ENCODE results near the gene CLASP1. TPM values are rescaled to one million over a fixed set of nuclear protein-coding genes. Genes with fewer than 3 reads are reported as not detected.

The CLASP1 gene
- total RNA-seq, 1 donor from 2014 or later: 110 TPM

GRCh38 chr2:121362226-121362625, 287.0 kb downstream of the CLASP1 start:
- H3K27ac ChIP-seq: no peak overlapping the region
- Mint-ChIP-seq H3K36me3 (peaks cover 20% of the 10 kb centered on the region), H3K9me3 (no peaks in the 10 kb centered on the region), H3K27me3 (ENCODE audit: insufficient read depth, low read depth) (peaks cover 2% of the 10 kb centered on the region), H3K27ac (no peak overlapping the region), H3K4me3 (no peak overlapping the region), H3K4me1 (no peaks in the 10 kb centered on the region)
- no peak overlapping the region for H3K4me2 ChIP-seq
- H3K4me1 ChIP-seq: no peaks in the 10 kb centered on the region
- no peaks in the 10 kb centered on the region for H3F3A ChIP-seq (ENCODE audit: low read depth)
- DNase-seq (ENCODE audit: low spot score): no peak
- no peak overlapping the region for H3K9ac ChIP-seq
- H3K27me3 ChIP-seq: no peaks in the 10 kb centered on the region
- H3K36me3 ChIP-seq: no peaks in the 10 kb centered on the region
- H3K9me3 ChIP-seq (ENCODE audit: low read depth): no peaks in the 10 kb centered on the region
- H3K79me2 ChIP-seq (ENCODE audit: low read depth): no peaks in the 10 kb centered on the region
- H4K20me1 ChIP-seq (ENCODE audit: low read depth): no peaks in the 10 kb centered on the region
- H2AFZ ChIP-seq (replicated peaks): no peak overlapping the region
- H3K4me3 ChIP-seq: no peak overlapping the region
- TF ChIP-seq EZH2phosphoT487 (IDR thresholded peaks at IDR 0.05) (no peak), CTCF (IDR thresholded peaks at IDR 0.05) (no peak), EZH2 (IDR thresholded peaks at IDR 0.05) (no peak)

GRCh38 chr2:121360566-121361300, 288.5 kb downstream of the CLASP1 start:
- Mint-ChIP-seq H3K36me3 (peaks cover 17% of the 10 kb centered on the region), H3K4me3 (no peak overlapping the region), H3K27ac (no peak overlapping the region), H3K4me1 (no peaks in the 10 kb centered on the region), H3K9me3 (no peaks in the 10 kb centered on the region), H3K27me3 (ENCODE audit: insufficient read depth, low read depth) (peaks cover 2% of the 10 kb centered on the region)
- TF ChIP-seq EZH2phosphoT487 (IDR thresholded peaks at IDR 0.05) (no peak), EZH2 (IDR thresholded peaks at IDR 0.05) (no peak), CTCF (IDR thresholded peaks at IDR 0.05) (no peak)
- no peak overlapping the region for H2AFZ ChIP-seq (replicated peaks)
- no peak overlapping the region for H3K4me3 ChIP-seq
- H3K9me3 ChIP-seq (ENCODE audit: low read depth): no peaks in the 10 kb centered on the region
- no peaks in the 10 kb centered on the region for H3K27me3 ChIP-seq
- H3K36me3 ChIP-seq: no peaks in the 10 kb centered on the region
- no peak for DNase-seq (ENCODE audit: low spot score)
- H4K20me1 ChIP-seq (ENCODE audit: low read depth): no peaks in the 10 kb centered on the region
- no peak overlapping the region for H3K27ac ChIP-seq
- H3K79me2 ChIP-seq (ENCODE audit: low read depth): no peaks in the 10 kb centered on the region
- H3F3A ChIP-seq (ENCODE audit: low read depth): peaks cover 9% of the 10 kb centered on the region
- H3K4me1 ChIP-seq: no peaks in the 10 kb centered on the region
- no peak overlapping the region for H3K9ac ChIP-seq
- H3K4me2 ChIP-seq: no peak overlapping the region

GRCh38 chr2:121359716-121360565, 289.3 kb downstream of the CLASP1 start:
- Histone ChIP-seq H3K4me1 (no peaks in the 10 kb centered on the region), H3K9ac (no peak overlapping the region), H3F3A (ENCODE audit: low read depth) (peaks cover 9% of the 10 kb centered on the region), H3K36me3 (no peaks in the 10 kb centered on the region), H4K20me1 (ENCODE audit: low read depth) (no peaks in the 10 kb centered on the region), H3K79me2 (ENCODE audit: low read depth) (no peaks in the 10 kb centered on the region), H3K4me3 (no peak overlapping the region), H3K9me3 (ENCODE audit: low read depth) (no peaks in the 10 kb centered on the region), H2AFZ (replicated peaks) (no peak overlapping the region), H3K27me3 (no peaks in the 10 kb centered on the region), H3K4me2 (no peak overlapping the region), H3K27ac (no peak overlapping the region)
- TF ChIP-seq EZH2 (IDR thresholded peaks at IDR 0.05) (no peak), EZH2phosphoT487 (IDR thresholded peaks at IDR 0.05) (no peak), CTCF (IDR thresholded peaks at IDR 0.05) (no peak)
- Mint-ChIP-seq H3K27ac (no peak overlapping the region), H3K9me3 (no peaks in the 10 kb centered on the region), H3K4me3 (no peak overlapping the region), H3K27me3 (ENCODE audit: insufficient read depth, low read depth) (peaks cover 2% of the 10 kb centered on the region), H3K4me1 (no peaks in the 10 kb centered on the region), H3K36me3 (peaks cover 13% of the 10 kb centered on the region)
- no peak for DNase-seq (ENCODE audit: low spot score)
